ENCODE data around the gene ZBTB21. TPM values are rescaled to one million over a fixed set of nuclear protein-coding genes. Genes with fewer than 3 reads are reported as not detected.

The ZBTB21 gene
- total RNA-seq, 3 donors from 2014 or later, result 15.2 to 18.1 (median 16.1) TPM

- Histone ChIP-seq H3K27ac (no peak overlapping the region), H3K27me3 (no peaks in the 10 kb centered on the region), H3K4me3 (no peak overlapping the region), H3K4me1 (no peaks in the 10 kb centered on the region), H3K36me3 (no peaks in the 10 kb centered on the region), H3K9me3 (no peaks in the 10 kb centered on the region)
- TF ChIP-seq POLR2AphosphoS5 (IDR thresholded peaks at IDR 0.05), result no peak
- TF ChIP-seq CTCF (IDR thresholded peaks at IDR 0.05), result no peak
- no peak for TF ChIP-seq POLR2A (IDR thresholded peaks at IDR 0.05)
- no peak for DNase-seq (ENCODE audit: low spot score in 2 of 2)
- intact Hi-C loops (cut with DNase I; ENCODE audit: low total_unique reads), result no loop called here
These were observed 11.4 kb upstream of the ZBTB21 start for GRCh38 chr21:42021371-42022090.

GRCh38 chr21:42019706-42020105 lies 9.5 kb upstream of the ZBTB21 start:
- no peaks in the 10 kb centered on the region for H3K4me1 ChIP-seq
- DNase-seq (ENCODE audit: low spot score in 2 of 2), result no peak
- no peaks in the 10 kb centered on the region for H3K9me3 ChIP-seq
- H3K27me3 ChIP-seq, result no peaks in the 10 kb centered on the region
- H3K4me3 ChIP-seq, result no peak overlapping the region
- no peaks in the 10 kb centered on the region for H3K36me3 ChIP-seq
- no peak for TF ChIP-seq POLR2A (IDR thresholded peaks at IDR 0.05)
- TF ChIP-seq CTCF (IDR thresholded peaks at IDR 0.05), result no peak
- no peak for TF ChIP-seq POLR2AphosphoS5 (IDR thresholded peaks at IDR 0.05)
- H3K27ac ChIP-seq, result no peak overlapping the region
- intact Hi-C loops (cut with DNase I; ENCODE audit: low total_unique reads), result loop anchor here (10.0 kb wide), 1 partner anchor 95 kb away; no protein-coding TSS in a partner anchor

- Histone ChIP-seq H3K27me3 (no peaks in the 10 kb centered on the region), H3K36me3 (no peaks in the 10 kb centered on the region), H3K4me3 (no peak overlapping the region), H3K9me3 (no peaks in the 10 kb centered on the region), H3K4me1 (no peaks in the 10 kb centered on the region), H3K27ac (no peak overlapping the region)
- TF ChIP-seq CTCF (IDR thresholded peaks at IDR 0.05) (no peak), POLR2AphosphoS5 (IDR thresholded peaks at IDR 0.05) (no peak), POLR2A (IDR thresholded peaks at IDR 0.05) (no peak)
- intact Hi-C loops (cut with DNase I; ENCODE audit: low total_unique reads), result loop anchor here (10.0 kb wide), 1 partner anchor 96 kb away; no protein-coding TSS in a partner anchor
- no peak for DNase-seq (ENCODE audit: low spot score in 2 of 2)
These were observed 9.0 kb upstream of the ZBTB21 start for GRCh38 chr21:42019101-42019605.

GRCh38 chr21:42017022-42017421 lies 6.9 kb upstream of the ZBTB21 start:
- no peak overlapping the region for H3K4me3 ChIP-seq
- H3K27ac ChIP-seq, result no peak overlapping the region
- no peaks in the 10 kb centered on the region for H3K36me3 ChIP-seq
- no peak for DNase-seq (ENCODE audit: low spot score in 2 of 2)
- TF ChIP-seq POLR2AphosphoS5 (IDR thresholded peaks at IDR 0.05) (no peak), CTCF (IDR thresholded peaks at IDR 0.05) (no peak), POLR2A (IDR thresholded peaks at IDR 0.05) (no peak)
- no peaks in the 10 kb centered on the region for H3K27me3 ChIP-seq
- H3K4me1 ChIP-seq, result no peaks in the 10 kb centered on the region
- intact Hi-C loops (cut with DNase I; ENCODE audit: low total_unique reads), result loop anchor here (10.0 kb wide), 1 partner anchor 98 kb away; no protein-coding TSS in a partner anchor
- H3K9me3 ChIP-seq, result no peaks in the 10 kb centered on the region

- no peaks in the 10 kb centered on the region for H3K4me1 ChIP-seq
- intact Hi-C loops (cut with DNase I; ENCODE audit: low total_unique reads), result loop anchor here (10.0 kb wide), 1 partner anchor 98 kb away; no protein-coding TSS in a partner anchor
- no peaks in the 10 kb centered on the region for H3K9me3 ChIP-seq
- H3K4me3 ChIP-seq, result no peak overlapping the region
- DNase-seq (ENCODE audit: low spot score in 2 of 2), result no peak
- H3K36me3 ChIP-seq, result no peaks in the 10 kb centered on the region
- H3K27me3 ChIP-seq, result no peaks in the 10 kb centered on the region
- no peak for TF ChIP-seq POLR2A (IDR thresholded peaks at IDR 0.05)
- TF ChIP-seq POLR2AphosphoS5 (IDR thresholded peaks at IDR 0.05), result no peak
- no peak for TF ChIP-seq CTCF (IDR thresholded peaks at IDR 0.05)
- no peak overlapping the region for H3K27ac ChIP-seq
These were observed 6.3 kb upstream of the ZBTB21 start for GRCh38 chr21:42016364-42016985.
